ENCODE measurements around the gene TENM3. TPM values are rescaled to one million over a fixed set of nuclear protein-coding genes. Genes with fewer than 3 reads are reported as not detected.

Gene TENM3
- total and polyA plus RNA-seq, 2 donors (not counting 3 experiments of a cell fraction or from before 2014, with no cell fraction given) = 3.2 to 6.2 TPM

- dilution Hi-C loops (cut with MboI; ENCODE audit: extremely low pct_ligation_motif_present, low sequenced_read_pairs) (no loop called here), intact Hi-C loops (cut with micrococcal nuclease) (no loop called here)
- Histone ChIP-seq H3K27me3 (ENCODE audit: control insufficient read depth in 2 of 2, insufficient read depth in 2 of 2, low read length in 2 of 2) (no peaks in the 10 kb centered on the region), H3K4me2 (ENCODE audit: insufficient read depth, low read length) (no peak overlapping the region), H3K79me2 (ENCODE audit: control insufficient read depth, insufficient read depth, low read length) (no peaks in the 10 kb centered on the region), H3K4me1 (ENCODE audit: control insufficient read depth, extremely low read depth, insufficient read depth, low read length) (no peaks in the 10 kb centered on the region), H3K9ac (replicated peaks; ENCODE audit: extremely low read depth, insufficient read depth, low read length) (no peak overlapping the region), H4K20me1 (replicated peaks; ENCODE audit: control insufficient read depth, extremely low read depth, insufficient read depth, low read length) (no peaks in the 10 kb centered on the region), H3K4me3 (replicated peaks in 1 of 3; ENCODE audit: insufficient read depth in 1 of 3, low read depth in 1 of 3, low read length in 3 of 3) (no peak overlapping the region), H3K27ac (ENCODE audit: insufficient read depth, low read depth, low read length) (no peak overlapping the region), H3K9me1 (replicated peaks; ENCODE audit: control insufficient read depth, extremely low read depth, insufficient read depth, low read length) (no peaks in the 10 kb centered on the region), H3K9me3 (replicated peaks; ENCODE audit: control insufficient read depth, insufficient read depth, low read length) (no peaks in the 10 kb centered on the region), H3K36me3 (ENCODE audit: control insufficient read depth in 2 of 2, extremely low read depth in 1 of 2, insufficient read depth in 2 of 2, low read length in 2 of 2) (no peaks in the 10 kb centered on the region), H2AFZ (ENCODE audit: low read depth, low read length) (no peak overlapping the region)
- ChIA-PET POLR2A (no interaction called here), CTCF (interaction anchor here (0.6 kb wide), 1 partner anchor 618 kb away, joined by 3 read pairs; no protein-coding TSS in a partner anchor)
- no peak for DNase-seq (ENCODE audit: low read depth, low spot score)
- BruUV-seq (replicated peaks) = no TSS peak
- TF ChIP-seq POLR2A (IDR thresholded peaks at IDR 0.05; ENCODE audit: low read depth, low read length) (no peak), MYC (IDR thresholded peaks at IDR 0.05; ENCODE audit: low read depth, low read length) (no peak)
- no peak for FAIRE-seq
Measured at GRCh38 chr4:182213004-182213403, 30.2 kb upstream of the TENM3 start.

- POLR2A ChIA-PET = no interaction called here
Measured at GRCh38 chr4:182215148-182215547, 28.1 kb upstream of the TENM3 start.

More at GRCh38 chr4:182215148-182215547, 28.1 kb upstream of the TENM3 start:
- Histone ChIP-seq H3K36me3 (ENCODE audit: control insufficient read depth in 2 of 2, extremely low read depth in 1 of 2, insufficient read depth in 2 of 2, low read length in 2 of 2) (no peaks in the 10 kb centered on the region), H3K9me3 (replicated peaks; ENCODE audit: control insufficient read depth, insufficient read depth, low read length) (no peaks in the 10 kb centered on the region), H2AFZ (ENCODE audit: low read depth, low read length) (no peak overlapping the region), H3K27ac (ENCODE audit: insufficient read depth, low read depth, low read length) (no peak overlapping the region), H4K20me1 (replicated peaks; ENCODE audit: control insufficient read depth, extremely low read depth, insufficient read depth, low read length) (no peaks in the 10 kb centered on the region), H3K27me3 (ENCODE audit: control insufficient read depth in 2 of 2, insufficient read depth in 2 of 2, low read length in 2 of 2) (no peaks in the 10 kb centered on the region), H3K9me1 (replicated peaks; ENCODE audit: control insufficient read depth, extremely low read depth, insufficient read depth, low read length) (no peaks in the 10 kb centered on the region), H3K4me1 (ENCODE audit: control insufficient read depth, extremely low read depth, insufficient read depth, low read length) (no peaks in the 10 kb centered on the region), H3K79me2 (ENCODE audit: control insufficient read depth, insufficient read depth, low read length) (no peaks in the 10 kb centered on the region), H3K4me3 (replicated peaks in 1 of 3; ENCODE audit: insufficient read depth in 1 of 3, low read depth in 1 of 3, low read length in 3 of 3) (no peak overlapping the region), H3K4me2 (ENCODE audit: insufficient read depth, low read length) (no peak overlapping the region), H3K9ac (replicated peaks; ENCODE audit: extremely low read depth, insufficient read depth, low read length) (no peak overlapping the region)
- CTCF ChIA-PET = no interaction called here
- intact Hi-C loops (cut with micrococcal nuclease) (no loop called here), dilution Hi-C loops (cut with MboI; ENCODE audit: extremely low pct_ligation_motif_present, low sequenced_read_pairs) (no loop called here)
- TF ChIP-seq POLR2AphosphoS5 (IDR thresholded peaks at IDR 0.05; ENCODE audit: insufficient read depth, low read depth, low read length) (no peak), CTCF (IDR thresholded peaks at IDR 0.05; ENCODE audit: extremely low read depth in 1 of 2, insufficient read depth in 1 of 2, low read depth in 1 of 2, low read length in 2 of 2) (no peak), FOS (IDR thresholded peaks at IDR 0.05; ENCODE audit: borderline replicate concordance, insufficient read depth, low read length) (no peak)
- no peak for DNase-seq (ENCODE audit: low read depth, low spot score)
- FAIRE-seq = no peak
- BruUV-seq (replicated peaks) = no TSS peak
